IMR-90 (cell line): Measurements from ENCODE around the gene MCAM. TPM values are rescaled to one million over a fixed set of nuclear protein-coding genes. Genes with fewer than 3 reads are reported as not detected.

ENCODE experiments used
- ATAC-seq: fragments of 200-7000 bp; cut with Tn5 transposase; 2 replicates; pipeline ENCODE4 v1.9.1; 2020; ENCODE audit warnings: low read depth, mild to moderate bottlenecking, moderate library complexity
- BruUV-seq: library from RNA; stranded (reverse); fragments of 400-500 nt; replicated peaks from 2 replicates; lab custom pipeline; 2021; lab: Mats Ljungman, UMichigan
- CTCF ChIA-PET: fragments of 300-600 bp; formaldehyde crosslinking; extraction: SDS; loops from one replicate; lab custom pipeline; 2021; ENCODE audit warnings: antibody characterized with exemption; lab: Yijun Ruan, JAX
- POLR2A ChIA-PET: fragments of 300-600 bp; sonication (Branson Sonifier 250); formaldehyde crosslinking; loops from one replicate; lab custom pipeline; 2022; ENCODE audit warnings: antibody characterized with exemption; ENCODE audit not compliant: unreplicated experiment; lab: Charles Lee
- DNase-seq: peaks from one replicate; pipeline ENCODE4 v3.0.0; 2013
- H2AFZ ChIP-seq: replicated peaks from 2 replicates; pipeline ENCODE3; 2013; ENCODE audit warnings: low read length, mild to moderate bottlenecking; ENCODE audit not compliant: poor library complexity
- H2AK5ac ChIP-seq: 2 replicates; pipeline ENCODE4 v1.6.1; 2013; ENCODE audit warnings: low read depth, low read length, inconsistent platforms
- H2AK9ac ChIP-seq: replicated peaks from 2 replicates; pipeline ENCODE3; 2013; ENCODE audit warnings: mild to moderate bottlenecking, low read depth, low read length, moderate library complexity; ENCODE audit not compliant: poor library complexity
- H2BK120ac ChIP-seq: 2 replicates; pipeline ENCODE4 v1.6.1; 2013; ENCODE audit warnings: low read depth, low read length, inconsistent platforms
- H2BK15ac ChIP-seq: 3 replicates; pipeline ENCODE4 v1.6.1; 2013; ENCODE audit warnings: low read depth, low read length, inconsistent platforms
- H2BK20ac ChIP-seq: 2 replicates; pipeline ENCODE4 v1.6.1; 2013; ENCODE audit warnings: low read depth, mild to moderate bottlenecking, inconsistent platforms, low read length, moderate library complexity
- H2BK5ac ChIP-seq: 2 replicates; pipeline ENCODE4 v1.6.1; 2013; ENCODE audit warnings: mild to moderate bottlenecking, low read depth, low read length, inconsistent platforms; ENCODE audit not compliant: poor library complexity, severe bottlenecking
- H3K14ac ChIP-seq: replicated peaks from 2 replicates; pipeline ENCODE4 v1.6.1; 2013; ENCODE audit warnings: low read depth, low read length, inconsistent platforms
- H3K18ac ChIP-seq: 2 replicates; pipeline ENCODE4 v1.6.1; 2013; ENCODE audit warnings: low read depth, low read length, control low read depth
- H3K23ac ChIP-seq: 2 replicates; pipeline ENCODE4 v1.6.1; 2013; ENCODE audit warnings: low read depth, low read length, inconsistent platforms
- H3K27ac ChIP-seq: 2 replicates; pipeline ENCODE4 v1.5.1; 2013; ENCODE audit warnings: mild to moderate bottlenecking, control low read depth, low read length; ENCODE audit not compliant: insufficient read depth
- H3K27me3 ChIP-seq: 2 replicates; pipeline ENCODE4 v1.6.1; 2013; ENCODE audit warnings: low read length; ENCODE audit not compliant: control insufficient read depth, insufficient read depth
- H3K36me3 ChIP-seq: 2 replicates; pipeline ENCODE4 v1.6.1; 2013; ENCODE audit warnings: low read length, mixed read lengths; ENCODE audit not compliant: control insufficient read depth, insufficient read depth
- H3K4ac ChIP-seq: 2 replicates; pipeline ENCODE4 v1.6.1; 2013; ENCODE audit warnings: low read depth, low read length, inconsistent platforms
- H3K4me1 ChIP-seq: 2 replicates; pipeline ENCODE4 v1.6.1; 2013; ENCODE audit warnings: low read length, mixed read lengths; ENCODE audit not compliant: control insufficient read depth, insufficient read depth
- H3K4me2 ChIP-seq: 2 replicates; pipeline ENCODE4 v1.6.1; 2013; ENCODE audit warnings: low read depth, mild to moderate bottlenecking, control low read depth, low read length, moderate library complexity
- H3K4me3 ChIP-seq: 2 replicates; pipeline ENCODE4 v1.5.1; 2013; ENCODE audit warnings: low read depth, mild to moderate bottlenecking, control low read depth, low read length, moderate library complexity; ENCODE audit not compliant: insufficient read depth
- H3K56ac ChIP-seq: 2 replicates; pipeline ENCODE4 v1.6.1; 2013; ENCODE audit warnings: low read length, inconsistent platforms; ENCODE audit not compliant: insufficient read depth; ENCODE audit errors: extremely low read depth
- H3K79me1 ChIP-seq, 2 experiments: 2 replicates each; pipeline ENCODE4 v1.6.1; 2013; ENCODE audit warnings: low read length in 2 of 2, inconsistent platforms in 1 of 2, low read depth in 1 of 2
- H3K9ac ChIP-seq: 2 replicates; pipeline ENCODE4 v1.6.1; 2013; ENCODE audit warnings: low read depth, low read length, control low read depth
- H3K9me1 ChIP-seq: 2 replicates; pipeline ENCODE4 v1.6.1; 2013; ENCODE audit warnings: low read length, inconsistent platforms; ENCODE audit not compliant: insufficient read depth
- H3K9me3 ChIP-seq: 2 replicates; pipeline ENCODE4 v1.6.1; 2013; ENCODE audit warnings: low read length; ENCODE audit not compliant: control insufficient read depth, insufficient read depth
- H4K20me1 ChIP-seq: 2 replicates; pipeline ENCODE4 v1.6.1; 2013; ENCODE audit warnings: low read length, inconsistent platforms; ENCODE audit not compliant: insufficient read depth
- H4K5ac ChIP-seq: 2 replicates; pipeline ENCODE4 v1.6.1; 2013; ENCODE audit warnings: mild to moderate bottlenecking, low read depth, low read length, control low read depth
- H4K8ac ChIP-seq, 2 experiments: 2 replicates each; pipeline ENCODE4 v1.6.1; 2013; ENCODE audit warnings: low read depth in 2 of 2, low read length in 2 of 2, control low read depth in 1 of 2, inconsistent platforms in 1 of 2
- H4K91ac ChIP-seq: 2 replicates; pipeline ENCODE4 v1.6.1; 2013; ENCODE audit warnings: low read depth, low read length, inconsistent platforms; ENCODE audit not compliant: insufficient read depth
- ELK1 ChIP-seq: fragments of 150-350 bp; IDR thresholded peaks from 2 replicates; pipeline ENCODE4 v1.6.1; 2016; ENCODE audit warnings: low read depth, mild to moderate bottlenecking, low read length, moderate library complexity, borderline replicate concordance
- NFE2L2 ChIP-seq: fragments of 150-350 bp; IDR thresholded peaks from 2 replicates; pipeline ENCODE4 v1.6.1; 2016; ENCODE audit warnings: low read depth, mild to moderate bottlenecking, low read length
- WGBS, 2 experiments: methylation state at CpG; one replicate each; pipeline versions ENCODE4 v1.1.5 to v1.1.7; 2013; ENCODE audit warnings: missing lambda C conversion rate in 2 of 2; ENCODE audit not compliant: insufficient read length in 1 of 2; ENCODE audit errors: extremely low coverage in 2 of 2; 5-methylcytosine and 5-hydroxymethylcytosine counted together
- dilution Hi-C: fragments of 300-500 bp; cut with HindIII; formaldehyde crosslinking; loops from one replicate; pipeline ENCODE4 v1.14.3; 2018; ENCODE audit warnings: low sequenced_read_pairs; ENCODE audit not compliant: unreplicated experiment
- in situ Hi-C: fragments of 300-500 bp; cut with MboI; formaldehyde crosslinking; loops from 3 replicates; pipeline ENCODE4 v1.14.3; 2019; ENCODE audit warnings: low sequenced_read_pairs, inconsistent platforms, mixed read lengths
- intact Hi-C: fragments of 100-400 bp; cut with micrococcal nuclease; formaldehyde crosslinking; loops from 2 replicates; pipeline ENCODE4 v1.10.0; 2022
- polyA plus RNA-seq, 3 experiments: library from polyadenylated mRNA; depleted of rRNA; stranded (reverse); fragments of >200 nt; gene quantifications; 2 replicates each; pipeline ENCODE4 v1.2.3, GENCODE V29; 2012; ENCODE audit warnings: low replicate concordance in 1 of 3
- total RNA-seq: library from RNA; depleted of rRNA; stranded (reverse); fragments of >200 nt; gene quantifications from 2 replicates; pipeline ENCODE4 v1.2.3, GENCODE V29; 2012

The MCAM gene
- total and polyA plus RNA-seq, 2 of the 4 experiments (the other 2 are of a cell fraction): 95.1 to 131 TPM

GRCh38 chr11:119329320-119329719, 12.4 kb upstream of the MCAM start:
- H3K9me3 ChIP-seq: no peaks in the 10 kb centered on the region
- H3K4me3 ChIP-seq: no peak overlapping the region
- no peak overlapping the region for H3K4me2 ChIP-seq
- CTCF ChIA-PET: no interaction called here
- intact Hi-C loops: no loop called here
- no TSS peak for BruUV-seq
- no CpG with 5 or more reads among the region's 2 CpGs for WGBS, 2 experiments
- POLR2A ChIA-PET: no interaction called here
- no peak overlapping the region for H2AK5ac ChIP-seq
- H3K4ac ChIP-seq: no peak overlapping the region
- no peaks in the 10 kb centered on the region for H4K20me1 ChIP-seq
- H2BK20ac ChIP-seq: no peak overlapping the region
- no peak overlapping the region for H4K5ac ChIP-seq
- dilution Hi-C loops: no loop called here
- no peak overlapping the region for H2AFZ ChIP-seq
- peaks cover 4% of the 10 kb centered on the region; the same call in 1 of the 2 replicates for H3K9me1 ChIP-seq
- H2AK9ac ChIP-seq: no peak overlapping the region
- ATAC-seq (no peak), DNase-seq (no peak)
- H3K18ac ChIP-seq: no peak overlapping the region
- H4K8ac ChIP-seq: no peak overlapping the region
- no peak overlapping the region for H2BK5ac ChIP-seq
- H3K36me3 ChIP-seq: no peaks in the 10 kb centered on the region
- no peaks in the 10 kb centered on the region for H3K4me1 ChIP-seq
- H3K27me3 ChIP-seq: no peaks in the 10 kb centered on the region
- H3K23ac ChIP-seq: no peak overlapping the region
- no peak overlapping the region for H2BK15ac ChIP-seq
- H2BK120ac ChIP-seq: no peak overlapping the region
- H3K56ac ChIP-seq: no peak overlapping the region
- H3K9ac ChIP-seq: no peak overlapping the region
- no peak overlapping the region for H4K91ac ChIP-seq
- H3K27ac ChIP-seq: no peak overlapping the region
- TF ChIP-seq NFE2L2: no peak
- no peak for TF ChIP-seq ELK1
- no peaks in the 10 kb centered on the region for H3K79me1 ChIP-seq
- no peak overlapping the region for H3K14ac ChIP-seq
- in situ Hi-C loops: no loop called here
